Gastrocnemius medialis (tissue), 4 donors: ENCODE results near the gene AACS. TPM values are rescaled to one million over a fixed set of nuclear protein-coding genes. Genes with fewer than 3 reads are reported as not detected.

Experiments used
- ATAC-seq, 2 donors: fragments of 150-250 bp; one replicate each; pipeline ENCODE4 v1.9.1; 2016
- DNase-seq, 2 donors: peaks; one replicate each; pipeline ENCODE4 v3.0.0-alpha.2; 2019
- H3K27ac ChIP-seq, 4 donors: fragments of 200-600 bp; sonication (generic); 1 replicate in 1 of 4; 2 replicates in 3 of 4; pipeline ENCODE4 v1.5.1; 2016 to 2018; ENCODE audit warnings: mild to moderate bottlenecking in 2 of 4, moderate library complexity in 1 of 4
- H3K27me3 ChIP-seq, 3 donors: fragments of 200-600 bp; sonication (generic) in 2 of 3; 1 replicate in 1 of 3; 2 replicates in 2 of 3; pipeline versions ENCODE4 v1.5.1 to v1.6.0; 2016 to 2019; ENCODE audit warnings: mild to moderate bottlenecking in 1 of 3, moderate library complexity in 1 of 3
- H3K36me3 ChIP-seq, 2 donors: fragments of 200-600 bp; sonication (generic) in 1 of 2; one replicate each; pipeline ENCODE4 v1.5.1; 2017 to 2018
- H3K4me1 ChIP-seq, 2 donors: fragments of 200-600 bp; sonication (generic) in 1 of 2; one replicate each; pipeline ENCODE4 v1.5.1; 2016 to 2017; ENCODE audit warnings: mild to moderate bottlenecking in 2 of 2
- H3K4me3 ChIP-seq, 4 donors: fragments of 200-600 bp; sonication (generic) in 3 of 4; 1 replicate in 1 of 4; 2 replicates in 3 of 4; pipeline ENCODE4 v1.5.1; 2016 to 2019; ENCODE audit warnings: mild to moderate bottlenecking in 2 of 4
- H3K9me3 ChIP-seq, 3 donors: fragments of 200-600 bp; sonication (generic) in 2 of 3; 1 replicate in 1 of 3; 2 replicates in 2 of 3; pipeline ENCODE4 v1.5.1; 2016 to 2019
- CTCF ChIP-seq, 5 experiments: fragments of 450-650 bp in 3 of 5; fragments of 200-600 bp in 2 of 5; sonication (generic) in 2 of 5; IDR thresholded peaks in 4 of 5; conservative IDR thresholded peaks in 1 of 5; 1 replicate in 4 of 5; 2 replicates in 1 of 5; pipeline ENCODE4 v1.5.1; 2016 to 2019; ENCODE audit warnings: antibody characterized with exemption in 5 of 5, mild to moderate bottlenecking in 3 of 5, moderate library complexity in 3 of 5
- POLR2A ChIP-seq, 2 donors: fragments of 450-650 bp; IDR thresholded peaks; one replicate each; pipeline ENCODE4 v1.6.1; 2017; ENCODE audit warnings: antibody characterized with exemption in 2 of 2, mild to moderate bottlenecking in 2 of 2, moderate library complexity in 2 of 2
- in situ Hi-C, 4 donors: fragments of 200-750 bp; cut with MboI; loops; one replicate each; pipeline versions ENCODE4 v1.15.0 to v1.8.0; 2017; ENCODE audit warnings: low sequenced_read_pairs in 4 of 4
- intact Hi-C: fragments of 100-400 bp; cut with DNase I; formaldehyde crosslinking; loops from one replicate; pipeline ENCODE4 v1.15.1; 2023; ENCODE audit warnings: low total_unique reads
- total RNA-seq, 4 donors: library from RNA; depleted of rRNA; stranded (reverse); fragments of >200 nt; gene quantifications; one replicate each; pipeline versions ENCODE4 v1.1.0 to v1.2.3, GENCODE V29; 2016

The AACS gene
- total RNA-seq, 4 donors from 2014 or later: 6.0 to 11.8 (median 8.8) TPM

DNA sequence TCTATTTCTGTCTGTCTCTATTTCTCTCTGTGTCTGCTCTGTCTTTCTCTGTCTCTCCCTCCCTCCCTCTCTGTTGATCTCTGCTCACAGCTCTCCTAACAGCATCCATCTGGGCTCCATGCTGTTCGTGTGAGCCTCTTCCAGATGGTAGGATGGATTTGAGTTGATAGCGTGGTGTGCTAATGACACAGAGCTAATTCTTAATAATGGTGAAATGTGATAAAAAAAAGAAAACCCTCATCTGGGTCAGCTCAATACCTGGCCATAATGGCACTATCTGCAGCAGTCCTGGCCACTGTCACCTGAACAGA is 96.4 kb downstream of the AACS start:
- Histone ChIP-seq H3K36me3 (no peaks in the 10 kb centered on the region), H3K27me3 (no peaks in the 10 kb centered on the region), H3K27ac (no peak overlapping the region), H3K4me1 (no peaks in the 10 kb centered on the region), H3K4me3 (no peak overlapping the region), H3K9me3 (no peaks in the 10 kb centered on the region)
- no peak for DNase-seq
- intact Hi-C loops (no loop called here), in situ Hi-C loops (no loop called here)
- no peak for TF ChIP-seq CTCF (IDR thresholded peaks at IDR 0.05 in 4 of 5, conservative IDR thresholded peaks at IDR 0.05 in 1 of 5)
- TF ChIP-seq POLR2A (IDR thresholded peaks at IDR 0.05): no peak
- ATAC-seq: no peak

DNA sequence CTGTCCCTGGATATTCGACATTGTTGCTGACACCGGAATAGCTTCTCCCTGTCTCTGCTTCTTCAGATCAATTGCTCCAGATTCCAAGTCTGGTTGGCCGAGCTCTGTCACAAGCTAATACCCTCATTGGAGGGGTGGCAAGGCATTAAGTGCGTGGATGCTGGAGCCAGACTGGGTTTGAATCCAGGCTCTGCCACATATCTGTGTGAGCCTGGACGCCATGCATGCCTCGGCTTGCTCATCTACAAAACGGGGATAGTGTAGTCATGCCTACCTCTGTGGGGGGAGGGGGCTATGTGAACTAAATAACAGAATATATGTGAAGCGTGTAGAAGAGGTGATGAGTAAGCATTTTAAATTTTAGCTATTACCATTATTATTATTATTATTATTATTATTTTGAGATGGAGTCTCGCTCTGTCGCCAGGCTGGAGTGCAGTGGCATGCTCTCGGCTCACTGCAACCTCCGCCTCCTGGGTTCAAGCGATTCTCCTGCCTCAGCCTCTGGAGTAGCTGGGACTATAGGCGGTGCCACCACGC is 97.3 kb downstream of the AACS start:
- in situ Hi-C loops (no loop called here), intact Hi-C loops (no loop called here)
- no peak for DNase-seq

GRCh38 chr12:125163148-125163547 is 97.9 kb downstream of the AACS start:
- TF ChIP-seq CTCF (IDR thresholded peaks at IDR 0.05 in 4 of 5, conservative IDR thresholded peaks at IDR 0.05 in 1 of 5) (no peak), POLR2A (IDR thresholded peaks at IDR 0.05) (no peak)
- in situ Hi-C loops (no loop called here), intact Hi-C loops (no loop called here)
- DNase-seq (no peak), ATAC-seq (no peak)
- Histone ChIP-seq H3K27ac (no peak overlapping the region), H3K4me3 (no peak overlapping the region), H3K4me1 (no peaks in the 10 kb centered on the region), H3K9me3 (no peaks in the 10 kb centered on the region), H3K27me3 (no peaks in the 10 kb centered on the region), H3K36me3 (no peaks in the 10 kb centered on the region)

More for the DNA sequence above, 97.3 kb downstream of the AACS start:
- no peaks in the 10 kb centered on the region for H3K27me3 ChIP-seq
- no peak for ATAC-seq
- no peaks in the 10 kb centered on the region for H3K9me3 ChIP-seq
- H3K27ac ChIP-seq: no peak overlapping the region
- H3K4me1 ChIP-seq: no peaks in the 10 kb centered on the region
- no peak for TF ChIP-seq CTCF (IDR thresholded peaks at IDR 0.05 in 4 of 5, conservative IDR thresholded peaks at IDR 0.05 in 1 of 5)
- TF ChIP-seq POLR2A (IDR thresholded peaks at IDR 0.05): no peak
- no peak overlapping the region for H3K4me3 ChIP-seq
- no peaks in the 10 kb centered on the region for H3K36me3 ChIP-seq

- Histone ChIP-seq H3K27me3 (no peaks in the 10 kb centered on the region), H3K9me3 (peaks cover 0 to 5% (median 0%) of the 10 kb centered on the region in 3 donors), H3K36me3 (no peaks in the 10 kb centered on the region), H3K27ac (no peak overlapping the region), H3K4me3 (no peak overlapping the region), H3K4me1 (no peaks in the 10 kb centered on the region)
- in situ Hi-C loops: no loop called here
- DNase-seq (no peak), ATAC-seq (no peak)
- intact Hi-C loops: no loop called here
- TF ChIP-seq POLR2A (IDR thresholded peaks at IDR 0.05): no peak
Observed at GRCh38 chr12:125164541-125164940, 99.3 kb downstream of the AACS start.

DNA sequence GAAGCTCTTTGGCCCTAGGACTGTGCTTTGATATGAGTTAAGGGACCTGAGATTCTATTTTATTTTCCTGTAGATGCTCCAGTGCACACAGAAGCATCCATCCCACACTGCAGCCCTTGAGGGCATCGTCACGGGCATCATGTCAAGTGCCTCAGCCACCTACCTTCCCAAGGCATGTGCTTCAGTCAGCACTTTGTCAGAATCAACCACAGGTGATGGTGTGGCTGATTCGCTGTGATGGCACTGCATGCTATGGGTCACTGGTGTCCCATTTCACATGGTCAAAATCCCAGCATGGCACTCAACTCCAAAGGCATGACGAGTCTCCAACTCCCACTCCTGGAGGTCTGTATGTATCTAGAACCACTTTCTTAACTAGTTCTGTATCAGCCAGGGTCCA is 100.8 kb downstream of the AACS start:
- no peaks in the 10 kb centered on the region for H3K36me3 ChIP-seq
- no peak for DNase-seq
- no peak overlapping the region for H3K27ac ChIP-seq
- intact Hi-C loops: no loop called here
- ATAC-seq: no peak
- H3K4me1 ChIP-seq: no peaks in the 10 kb centered on the region
- peaks cover 0 to 5% (median 0%) of the 10 kb centered on the region in 3 donors for H3K9me3 ChIP-seq
- H3K27me3 ChIP-seq: no peaks in the 10 kb centered on the region
- no peak overlapping the region for H3K4me3 ChIP-seq
- no peak for TF ChIP-seq POLR2A (IDR thresholded peaks at IDR 0.05)
- TF ChIP-seq CTCF (IDR thresholded peaks at IDR 0.05 in 4 of 5, conservative IDR thresholded peaks at IDR 0.05 in 1 of 5): no peak
- in situ Hi-C loops: no loop called here
